Central memory CD8-positive, alpha-beta T cell (primary cell): ENCODE data around the gene CDC42BPB.

Source experiments
- ATAC-seq: fragments of 150-1000 bp; cut with Tn5 transposase; replicated peaks from 2 replicates; pipeline ENCODE4 v1.10.0; 2022; ENCODE audit warnings: mild to moderate bottlenecking, moderate FRiP score, moderate number of reproducible peaks; ENCODE audit not compliant: poor library complexity, severe bottlenecking; ENCODE audit errors: extremely low read depth
- DNase-seq, 2 donors: peaks; one replicate each; pipeline ENCODE4 v3.0.0; 2021; ENCODE audit warnings: low spot score in 2 of 2
- H3K27ac Mint-ChIP-seq: one replicate; pipeline ENCODE4 v1.8.0; 2022; ENCODE audit warnings: low read depth, mild to moderate bottlenecking, moderate library complexity, mixed read lengths
- H3K27me3 Mint-ChIP-seq: one replicate; pipeline ENCODE4 v1.8.0; 2022; ENCODE audit warnings: mixed read lengths
- H3K36me3 Mint-ChIP-seq: one replicate; pipeline ENCODE4 v1.8.0; 2022; ENCODE audit warnings: mild to moderate bottlenecking, moderate library complexity, mixed read lengths; ENCODE audit not compliant: insufficient read depth
- H3K4me1 Mint-ChIP-seq: one replicate; pipeline ENCODE4 v1.8.0; 2022; ENCODE audit warnings: mixed read lengths
- H3K4me3 Mint-ChIP-seq: one replicate; pipeline ENCODE4 v1.8.0; 2022; ENCODE audit warnings: mild to moderate bottlenecking, moderate library complexity, mixed read lengths
- H3K9me3 Mint-ChIP-seq: one replicate; pipeline ENCODE4 v1.8.0; 2022; ENCODE audit warnings: mixed read lengths

CDC42BPB gene

DNA sequence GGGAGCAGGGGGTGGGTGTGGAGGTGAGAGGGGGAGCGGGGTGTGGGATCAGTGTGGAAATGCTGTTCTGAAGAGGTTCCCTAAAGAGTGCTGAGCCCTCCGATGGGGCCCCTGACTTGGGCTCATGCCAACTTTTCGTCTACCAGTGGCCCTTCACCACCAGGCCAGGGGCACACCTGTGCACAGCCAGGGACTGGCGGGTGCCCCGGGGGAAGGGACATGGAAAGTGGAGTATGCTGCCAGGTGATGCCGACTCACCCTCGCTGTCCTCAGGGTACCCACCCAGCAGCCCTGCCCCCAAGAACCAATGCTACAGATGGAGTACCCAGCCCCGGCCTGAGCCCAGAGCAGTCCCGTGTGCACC, 108.7 kb downstream of the CDC42BPB start:
- no peak for DNase-seq
- no peak for ATAC-seq
- Mint-ChIP-seq H3K27ac (no peak overlapping the region), H3K9me3 (no peaks in the 10 kb centered on the region), H3K36me3 (no peaks in the 10 kb centered on the region), H3K4me1 (peaks cover 10% of the 10 kb centered on the region), H3K4me3 (no peak overlapping the region), H3K27me3 (peaks cover 9% of the 10 kb centered on the region)

DNA sequence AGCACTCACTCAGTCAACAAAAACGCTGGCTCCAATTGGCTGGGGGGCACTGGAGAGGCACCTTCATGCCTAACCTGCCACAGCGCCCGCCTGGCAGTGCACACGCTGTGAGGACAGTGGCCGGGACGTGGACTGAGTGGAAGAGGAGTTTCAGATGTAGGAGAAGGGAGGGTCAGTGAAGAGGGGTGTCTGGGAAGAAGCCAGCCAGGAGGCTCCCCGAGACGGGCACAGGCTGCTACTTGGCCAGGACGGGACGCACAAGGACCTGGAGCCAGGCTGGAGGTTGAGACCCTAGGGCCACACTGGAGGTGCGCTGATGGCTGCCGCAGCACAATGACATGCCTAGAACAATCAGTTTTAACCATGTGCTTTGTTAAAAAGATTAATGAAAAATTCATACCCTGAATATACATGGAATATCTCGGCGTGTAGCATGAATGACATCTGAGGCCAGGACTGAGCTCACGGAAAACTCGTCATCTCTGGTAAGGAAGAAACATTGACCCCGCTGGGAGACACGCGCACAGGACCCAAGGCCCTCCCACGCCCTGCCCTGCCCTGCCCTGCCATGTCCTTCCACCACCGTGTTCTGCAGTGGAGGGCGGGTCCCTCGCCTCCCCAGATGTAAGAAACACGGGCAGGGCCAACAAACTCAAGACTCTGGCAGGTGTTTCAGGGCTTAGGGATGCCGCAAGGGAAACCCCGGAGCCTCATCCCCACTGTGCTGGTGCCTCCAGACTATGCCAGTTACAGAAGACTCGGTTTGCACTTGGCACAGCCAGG, 109.8 kb downstream of the CDC42BPB start:
- H3K36me3 Mint-ChIP-seq: no peaks in the 10 kb centered on the region
- no peaks in the 10 kb centered on the region for H3K27me3 Mint-ChIP-seq
- peaks cover 10% of the 10 kb centered on the region for H3K4me1 Mint-ChIP-seq
- no peak for ATAC-seq
- H3K9me3 Mint-ChIP-seq: no peaks in the 10 kb centered on the region
- no peak overlapping the region for H3K4me3 Mint-ChIP-seq
- DNase-seq: no peak
- no peak overlapping the region for H3K27ac Mint-ChIP-seq

DNA sequence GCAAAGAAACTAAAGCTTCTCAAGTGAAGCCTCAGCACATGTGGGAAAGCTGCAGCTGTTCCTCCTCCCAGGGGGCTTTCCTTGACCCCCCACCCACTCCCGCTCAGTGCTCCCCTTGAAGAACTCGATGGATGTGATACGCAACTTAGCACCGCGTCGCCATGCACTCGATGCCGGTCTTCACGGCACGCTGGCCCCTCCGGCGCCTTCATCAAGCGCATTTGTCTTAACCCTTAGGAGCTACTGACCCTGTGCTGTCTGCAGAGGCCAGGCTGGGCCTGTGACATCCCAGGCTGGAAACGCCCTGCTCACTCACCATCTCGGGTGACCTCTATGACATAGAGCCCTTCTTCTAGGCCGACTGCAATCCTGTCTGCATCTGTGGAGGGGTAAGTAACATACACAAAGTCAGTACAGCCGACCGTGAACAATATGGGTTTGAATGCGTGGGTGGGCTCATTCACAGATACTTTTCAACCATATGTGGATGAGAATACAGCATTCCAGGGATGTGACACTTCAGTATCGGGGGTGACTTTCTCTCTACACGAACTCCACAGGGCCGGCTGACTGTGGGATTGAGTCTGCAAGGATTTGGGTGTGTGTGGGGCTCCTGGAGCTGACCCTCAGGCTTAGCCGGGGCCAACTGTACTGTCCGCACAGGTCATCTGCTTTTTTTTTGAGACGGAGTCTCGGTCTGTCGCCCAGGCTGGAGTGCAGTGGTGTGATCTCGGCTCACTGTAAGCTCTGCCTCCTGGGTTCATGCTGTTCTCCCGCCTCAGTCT, 111.8 kb downstream of the CDC42BPB start:
- ATAC-seq: no peak
- H3K9me3 Mint-ChIP-seq: no peaks in the 10 kb centered on the region
- no peak for DNase-seq
- peaks cover 10% of the 10 kb centered on the region for H3K4me1 Mint-ChIP-seq
- no peaks in the 10 kb centered on the region for H3K36me3 Mint-ChIP-seq
- H3K27ac Mint-ChIP-seq: no peak overlapping the region
- H3K27me3 Mint-ChIP-seq: no peaks in the 10 kb centered on the region
- H3K4me3 Mint-ChIP-seq: no peak overlapping the region

DNA sequence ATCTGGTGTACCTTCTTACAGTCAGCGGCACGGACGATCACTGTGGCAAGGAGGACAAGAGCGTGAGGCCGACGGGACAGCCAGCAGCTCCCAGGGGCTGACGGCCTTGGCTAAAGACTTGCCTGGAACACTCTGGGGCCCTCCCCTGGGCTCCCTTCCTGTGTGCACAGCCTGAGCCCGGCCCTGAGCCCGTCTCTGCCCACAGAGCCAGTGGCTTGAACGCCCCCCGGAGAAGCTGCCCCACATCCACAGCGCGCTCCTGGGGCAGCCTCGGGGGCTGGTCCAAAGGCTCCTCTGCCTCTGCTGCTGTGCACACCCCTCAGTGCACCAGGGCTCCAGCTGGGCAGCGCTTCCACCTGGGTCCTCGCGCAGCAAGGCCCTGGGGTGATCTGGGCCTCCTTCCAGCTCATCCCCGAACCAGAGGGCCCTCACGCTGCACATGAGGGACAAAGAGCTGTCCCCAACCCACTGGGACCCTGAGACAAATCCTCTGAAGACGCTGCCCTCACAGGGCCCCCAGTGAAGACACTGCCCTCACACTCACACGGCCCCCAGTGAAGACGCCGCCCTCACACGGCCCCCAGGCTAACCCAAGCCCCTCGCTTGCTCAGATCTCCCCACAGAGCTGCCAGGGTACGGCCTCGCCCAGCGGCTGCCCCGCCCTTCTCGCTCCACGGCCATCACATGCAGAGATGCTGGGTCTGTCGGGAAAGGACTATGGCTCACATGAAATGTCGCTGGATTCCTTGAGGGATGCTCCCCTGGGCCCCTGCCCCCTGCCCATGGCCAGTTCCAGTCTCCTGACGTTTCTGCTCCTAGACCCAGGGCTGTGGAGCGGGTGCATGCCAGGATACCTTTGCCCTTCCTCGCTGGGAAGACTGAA, 112.7 kb downstream of the CDC42BPB start:
- Mint-ChIP-seq H3K9me3 (no peaks in the 10 kb centered on the region), H3K27me3 (no peaks in the 10 kb centered on the region), H3K4me1 (peaks cover 10% of the 10 kb centered on the region), H3K4me3 (no peak overlapping the region), H3K27ac (no peak overlapping the region), H3K36me3 (no peaks in the 10 kb centered on the region)
- DNase-seq: no peak
- no peak for ATAC-seq

DNA sequence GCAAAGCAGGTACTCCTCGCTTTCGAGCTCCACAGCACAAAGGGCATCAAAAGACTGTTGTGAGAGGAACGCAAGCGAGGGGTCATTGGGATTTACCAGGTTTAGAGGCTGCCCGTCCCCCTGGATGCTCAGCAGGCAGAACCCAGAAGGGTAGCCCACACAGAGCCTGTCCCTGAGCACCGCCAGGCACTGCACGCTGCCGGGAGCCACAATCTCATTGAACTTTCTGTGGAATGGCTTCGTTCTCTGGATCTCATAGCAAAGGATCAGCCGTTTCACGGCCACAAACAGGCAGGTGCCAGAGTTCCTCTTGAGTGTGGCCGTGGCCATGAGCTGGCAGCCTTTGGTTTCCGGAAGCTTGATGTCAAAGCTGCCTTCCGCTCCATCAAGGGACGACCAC, 113.4 kb downstream of the CDC42BPB start:
- no peak for DNase-seq
- no peak for ATAC-seq
- no peaks in the 10 kb centered on the region for H3K9me3 Mint-ChIP-seq
- no peaks in the 10 kb centered on the region for H3K27me3 Mint-ChIP-seq
- H3K4me3 Mint-ChIP-seq: no peak overlapping the region
- H3K36me3 Mint-ChIP-seq: no peaks in the 10 kb centered on the region
- H3K27ac Mint-ChIP-seq: no peak overlapping the region
- peaks cover 4% of the 10 kb centered on the region for H3K4me1 Mint-ChIP-seq

DNA sequence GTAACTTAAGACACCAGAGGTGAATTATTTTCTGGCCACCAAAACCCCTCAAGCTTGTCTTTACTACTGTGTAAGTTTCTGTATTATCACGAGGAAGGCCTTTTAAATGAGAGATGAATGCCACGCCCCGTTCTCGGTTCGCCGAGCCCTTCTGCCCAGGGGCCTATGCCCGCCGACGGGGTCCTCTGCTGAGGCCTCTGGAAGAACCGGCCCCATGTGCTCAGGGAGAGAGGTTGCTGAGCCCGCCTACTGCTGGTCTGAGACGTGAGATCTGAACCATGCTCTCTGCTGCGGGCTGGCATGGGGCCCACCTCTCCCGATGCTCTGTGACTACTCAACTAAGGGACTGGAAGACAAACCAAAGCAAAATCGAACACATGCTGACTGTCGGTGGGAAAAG, 113.9 kb downstream of the CDC42BPB start:
- Mint-ChIP-seq H3K9me3 (no peaks in the 10 kb centered on the region), H3K36me3 (no peaks in the 10 kb centered on the region), H3K4me3 (no peak overlapping the region), H3K4me1 (no peaks in the 10 kb centered on the region), H3K27me3 (no peaks in the 10 kb centered on the region), H3K27ac (no peak overlapping the region)
- DNase-seq (no peak), ATAC-seq (no peak)

DNA sequence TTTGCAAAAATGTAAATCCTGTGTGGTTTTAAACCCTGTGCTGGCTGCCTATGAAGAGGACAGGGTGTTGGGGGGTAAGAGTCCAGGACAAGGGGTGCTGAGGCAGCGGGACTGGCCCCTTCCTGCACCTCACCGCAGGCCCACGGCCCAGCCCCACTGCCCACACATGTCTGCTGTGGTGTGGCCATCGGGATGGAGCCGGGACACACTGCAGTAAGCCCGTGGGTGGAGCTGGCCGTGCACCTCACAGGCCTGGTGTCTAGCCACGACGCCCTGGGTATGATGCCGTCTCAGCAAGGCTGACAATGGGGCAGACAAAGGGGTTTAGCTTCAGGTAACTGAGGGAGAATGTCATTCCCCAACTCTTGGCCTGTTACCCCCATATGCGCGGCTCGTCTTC, 115.3 kb downstream of the CDC42BPB start:
- no peak for DNase-seq
- H3K9me3 Mint-ChIP-seq: no peaks in the 10 kb centered on the region
- H3K36me3 Mint-ChIP-seq: no peaks in the 10 kb centered on the region
- H3K4me1 Mint-ChIP-seq: no peaks in the 10 kb centered on the region
- peaks cover 5% of the 10 kb centered on the region for H3K27me3 Mint-ChIP-seq
- no peak overlapping the region for H3K27ac Mint-ChIP-seq
- no peak for ATAC-seq
- H3K4me3 Mint-ChIP-seq: no peak overlapping the region

DNA sequence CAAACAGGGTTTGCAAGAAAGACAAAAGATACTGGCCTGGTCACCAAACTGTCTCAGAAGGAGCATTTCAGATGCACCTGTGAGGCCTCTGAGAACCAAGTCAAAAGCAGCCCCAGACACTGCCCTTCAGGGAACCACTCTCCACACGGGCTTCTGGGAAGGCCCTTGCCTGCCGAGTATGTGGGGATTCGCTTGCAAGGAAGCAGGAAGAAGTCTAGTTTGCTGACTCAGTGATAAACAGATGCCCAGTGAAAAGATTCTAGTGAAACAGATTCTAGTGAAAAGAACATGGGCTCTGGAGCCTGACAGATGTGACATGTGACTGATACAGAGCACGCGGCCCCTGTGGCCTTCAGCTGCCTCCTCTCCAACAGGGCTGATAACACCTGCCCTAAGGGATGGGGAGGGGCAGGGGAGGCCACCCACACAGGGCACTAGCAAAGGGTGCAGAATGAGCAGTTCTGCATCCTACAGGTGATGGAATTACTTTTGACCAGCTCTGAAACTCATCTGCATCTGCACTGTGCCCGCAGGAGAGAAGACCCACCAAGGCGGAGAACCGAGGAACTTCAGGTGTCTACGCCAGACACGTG, 115.8 kb downstream of the CDC42BPB start:
- Mint-ChIP-seq H3K36me3 (no peaks in the 10 kb centered on the region), H3K27me3 (peaks cover 9% of the 10 kb centered on the region), H3K27ac (no peak overlapping the region), H3K4me1 (no peaks in the 10 kb centered on the region), H3K9me3 (no peaks in the 10 kb centered on the region), H3K4me3 (no peak overlapping the region)
- ATAC-seq: no peak
- DNase-seq: no peak

DNA sequence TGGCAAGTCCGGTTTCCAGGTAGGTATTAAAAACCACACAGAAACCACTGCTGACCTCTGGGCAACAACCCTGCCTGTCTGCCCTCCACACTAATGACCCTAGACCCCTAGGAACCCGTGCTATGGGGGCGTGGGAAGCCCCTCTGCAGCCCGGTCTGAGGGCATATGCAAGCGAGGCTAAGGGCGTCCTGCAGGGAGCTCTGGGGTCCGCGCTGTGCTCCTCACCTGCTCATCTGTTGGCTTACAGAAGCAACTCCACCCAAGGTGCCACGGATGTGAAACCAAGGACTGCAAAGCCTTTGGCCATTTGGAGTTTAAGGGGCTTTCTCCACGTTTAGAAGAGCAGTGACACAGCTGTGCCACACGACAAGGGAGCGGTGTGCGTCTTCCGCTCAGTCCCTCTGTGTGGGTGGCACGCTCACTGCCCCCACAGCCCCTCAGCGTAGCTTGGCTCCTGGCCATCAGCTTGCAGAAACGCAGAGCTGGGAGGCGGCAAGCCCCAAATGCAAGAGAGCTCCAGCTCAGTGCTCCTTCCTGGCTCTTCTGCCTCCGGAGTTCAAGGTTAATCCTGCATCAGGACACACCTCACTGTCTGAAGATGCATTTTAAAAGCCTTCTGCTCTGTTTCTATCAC, 116.5 kb downstream of the CDC42BPB start:
- Mint-ChIP-seq H3K4me3 (no peak overlapping the region), H3K4me1 (no peaks in the 10 kb centered on the region), H3K36me3 (no peaks in the 10 kb centered on the region)

DNA sequence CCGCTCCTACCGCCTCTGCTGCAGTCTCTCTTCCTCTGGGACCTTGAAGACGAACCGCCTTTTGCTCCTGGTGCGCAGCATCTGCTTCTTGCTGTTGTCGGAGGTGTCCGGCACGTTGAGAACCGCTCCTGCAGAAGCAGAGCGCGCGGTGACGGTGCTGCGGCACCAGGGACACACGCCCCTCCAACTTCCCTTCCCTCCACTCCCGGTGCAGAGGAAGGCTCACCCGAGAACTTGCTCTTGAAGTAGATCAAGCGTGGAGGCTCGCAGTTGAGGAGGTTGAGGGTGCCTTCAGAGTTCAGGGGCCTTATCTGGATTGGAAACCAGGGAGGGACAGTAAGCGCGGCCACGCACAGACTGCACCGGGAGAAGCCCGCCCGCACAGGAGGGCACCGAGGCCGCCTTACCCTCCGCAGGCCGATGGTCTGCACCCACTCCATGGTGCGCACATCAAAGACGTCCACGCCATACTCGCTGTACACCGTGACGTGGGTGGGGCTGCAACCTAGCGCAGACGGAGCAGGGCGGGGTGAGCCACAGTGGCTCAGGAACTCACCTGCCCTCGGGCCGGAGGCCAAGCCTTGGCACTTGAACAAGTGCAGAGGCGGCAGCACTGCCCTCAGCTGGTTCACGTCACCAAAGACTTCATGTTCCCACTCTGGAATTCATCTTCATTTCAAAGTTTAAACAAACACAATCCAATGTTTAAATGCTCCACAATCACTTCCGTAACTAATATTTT, 117.4 kb downstream of the CDC42BPB start:
- Mint-ChIP-seq H3K27ac (no peak overlapping the region), H3K4me1 (no peaks in the 10 kb centered on the region), H3K4me3 (no peak overlapping the region), H3K9me3 (no peaks in the 10 kb centered on the region), H3K27me3 (peaks cover 9% of the 10 kb centered on the region), H3K36me3 (no peaks in the 10 kb centered on the region)
- DNase-seq (no peak), ATAC-seq (no peak)

More for the DNA sequence above, 116.5 kb downstream of the CDC42BPB start:
- Mint-ChIP-seq H3K27ac (no peak overlapping the region), H3K27me3 (peaks cover 9% of the 10 kb centered on the region), H3K9me3 (no peaks in the 10 kb centered on the region)
- DNase-seq: no peak
- ATAC-seq: no peak

DNA sequence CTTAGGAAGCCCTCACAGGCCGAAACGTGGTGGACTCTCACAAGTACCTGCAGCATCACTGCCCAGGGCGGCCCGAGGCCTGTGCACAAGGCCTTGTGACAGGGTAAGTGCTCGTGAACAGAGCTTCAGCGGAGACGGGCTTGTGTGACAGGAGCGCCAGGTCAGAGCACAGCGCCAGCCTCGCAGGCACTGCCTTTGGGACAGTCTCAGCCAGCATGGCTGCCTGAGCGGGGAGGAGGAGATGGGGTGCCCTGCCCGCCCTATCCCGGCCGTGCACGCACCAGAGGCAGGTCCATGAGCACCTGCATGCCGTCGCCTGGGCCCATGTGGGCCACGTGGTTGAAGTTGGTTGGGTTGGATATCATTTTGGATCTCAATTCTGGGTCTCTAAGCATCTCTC, 118.0 kb downstream of the CDC42BPB start:
- no peaks in the 10 kb centered on the region for H3K9me3 Mint-ChIP-seq
- H3K27ac Mint-ChIP-seq: no peak overlapping the region
- no peaks in the 10 kb centered on the region for H3K4me1 Mint-ChIP-seq
- H3K27me3 Mint-ChIP-seq: peaks cover 9% of the 10 kb centered on the region
- DNase-seq: no peak
- H3K4me3 Mint-ChIP-seq: no peak overlapping the region
- no peak for ATAC-seq
- H3K36me3 Mint-ChIP-seq: no peaks in the 10 kb centered on the region
